Body of pancreas (tissue), 4 donors: Measurements from ENCODE around the gene POU3F1.

Experiments
- POLR2A ChIP-seq, 3 donors: fragments of 450-650 bp; IDR thresholded peaks; one replicate each; pipeline ENCODE4 v1.6.1; 2016; ENCODE audit warnings: antibody characterized with exemption in 3 of 3, mild to moderate bottlenecking in 2 of 3
- TF ChIP-seq, protein P1 (sequence below), 7 experiments: fragments of 450-650 bp in 4 of 7; fragments of 200-600 bp in 3 of 7; sonication (generic) in 3 of 7; IDR thresholded peaks; one replicate each; pipeline ENCODE4 v1.5.1; 2016 to 2019; ENCODE audit warnings: antibody characterized with exemption in 7 of 7

GRCh38 chr1:38030596-38031512 is 15.7 kb downstream of the POU3F1 start:
- no peak for TF ChIP-seq POLR2A (IDR thresholded peaks at IDR 0.05)
- TF ChIP-seq, protein P1, sequence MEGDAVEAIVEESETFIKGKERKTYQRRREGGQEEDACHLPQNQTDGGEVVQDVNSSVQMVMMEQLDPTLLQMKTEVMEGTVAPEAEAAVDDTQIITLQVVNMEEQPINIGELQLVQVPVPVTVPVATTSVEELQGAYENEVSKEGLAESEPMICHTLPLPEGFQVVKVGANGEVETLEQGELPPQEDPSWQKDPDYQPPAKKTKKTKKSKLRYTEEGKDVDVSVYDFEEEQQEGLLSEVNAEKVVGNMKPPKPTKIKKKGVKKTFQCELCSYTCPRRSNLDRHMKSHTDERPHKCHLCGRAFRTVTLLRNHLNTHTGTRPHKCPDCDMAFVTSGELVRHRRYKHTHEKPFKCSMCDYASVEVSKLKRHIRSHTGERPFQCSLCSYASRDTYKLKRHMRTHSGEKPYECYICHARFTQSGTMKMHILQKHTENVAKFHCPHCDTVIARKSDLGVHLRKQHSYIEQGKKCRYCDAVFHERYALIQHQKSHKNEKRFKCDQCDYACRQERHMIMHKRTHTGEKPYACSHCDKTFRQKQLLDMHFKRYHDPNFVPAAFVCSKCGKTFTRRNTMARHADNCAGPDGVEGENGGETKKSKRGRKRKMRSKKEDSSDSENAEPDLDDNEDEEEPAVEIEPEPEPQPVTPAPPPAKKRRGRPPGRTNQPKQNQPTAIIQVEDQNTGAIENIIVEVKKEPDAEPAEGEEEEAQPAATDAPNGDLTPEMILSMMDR (IDR thresholded peaks at IDR 0.05) = no peak
